IMR-90 (cell line): ENCODE data around the gene HNRNPC. TPM values are rescaled to one million over a fixed set of nuclear protein-coding genes. Genes with fewer than 3 reads are reported as not detected.

Experiments
- ATAC-seq: fragments of 200-7000 bp; cut with Tn5 transposase; 2 replicates; pipeline ENCODE4 v1.9.1; 2020; ENCODE audit warnings: low read depth, mild to moderate bottlenecking, moderate library complexity
- BruUV-seq: library from RNA; stranded (reverse); fragments of 400-500 nt; replicated peaks from 2 replicates; lab custom pipeline; 2021; lab: Mats Ljungman, UMichigan
- CTCF ChIA-PET: fragments of 300-600 bp; formaldehyde crosslinking; extraction: SDS; loops from one replicate; lab custom pipeline; 2021; ENCODE audit warnings: antibody characterized with exemption; lab: Yijun Ruan, JAX
- POLR2A ChIA-PET: fragments of 300-600 bp; sonication (Branson Sonifier 250); formaldehyde crosslinking; loops from one replicate; lab custom pipeline; 2022; ENCODE audit warnings: antibody characterized with exemption; ENCODE audit not compliant: unreplicated experiment; lab: Charles Lee
- DNase-seq: peaks from one replicate; pipeline ENCODE4 v3.0.0; 2013
- H2AFZ ChIP-seq: replicated peaks from 2 replicates; pipeline ENCODE3; 2013; ENCODE audit warnings: low read length, mild to moderate bottlenecking; ENCODE audit not compliant: poor library complexity
- H2AK5ac ChIP-seq: 2 replicates; pipeline ENCODE4 v1.6.1; 2013; ENCODE audit warnings: low read depth, low read length, inconsistent platforms
- H2AK9ac ChIP-seq: replicated peaks from 2 replicates; pipeline ENCODE3; 2013; ENCODE audit warnings: mild to moderate bottlenecking, low read depth, low read length, moderate library complexity; ENCODE audit not compliant: poor library complexity
- H2BK120ac ChIP-seq: 2 replicates; pipeline ENCODE4 v1.6.1; 2013; ENCODE audit warnings: low read depth, low read length, inconsistent platforms
- H2BK15ac ChIP-seq: 3 replicates; pipeline ENCODE4 v1.6.1; 2013; ENCODE audit warnings: low read depth, low read length, inconsistent platforms
- H2BK20ac ChIP-seq: 2 replicates; pipeline ENCODE4 v1.6.1; 2013; ENCODE audit warnings: low read depth, mild to moderate bottlenecking, inconsistent platforms, low read length, moderate library complexity
- H2BK5ac ChIP-seq: 2 replicates; pipeline ENCODE4 v1.6.1; 2013; ENCODE audit warnings: mild to moderate bottlenecking, low read depth, low read length, inconsistent platforms; ENCODE audit not compliant: poor library complexity, severe bottlenecking
- H3K14ac ChIP-seq: replicated peaks from 2 replicates; pipeline ENCODE4 v1.6.1; 2013; ENCODE audit warnings: low read depth, low read length, inconsistent platforms
- H3K18ac ChIP-seq: 2 replicates; pipeline ENCODE4 v1.6.1; 2013; ENCODE audit warnings: low read depth, low read length, control low read depth
- H3K23ac ChIP-seq: 2 replicates; pipeline ENCODE4 v1.6.1; 2013; ENCODE audit warnings: low read depth, low read length, inconsistent platforms
- H3K27ac ChIP-seq: 2 replicates; pipeline ENCODE4 v1.5.1; 2013; ENCODE audit warnings: mild to moderate bottlenecking, control low read depth, low read length; ENCODE audit not compliant: insufficient read depth
- H3K27me3 ChIP-seq: 2 replicates; pipeline ENCODE4 v1.6.1; 2013; ENCODE audit warnings: low read length; ENCODE audit not compliant: control insufficient read depth, insufficient read depth
- H3K36me3 ChIP-seq: 2 replicates; pipeline ENCODE4 v1.6.1; 2013; ENCODE audit warnings: low read length, mixed read lengths; ENCODE audit not compliant: control insufficient read depth, insufficient read depth
- H3K4ac ChIP-seq: 2 replicates; pipeline ENCODE4 v1.6.1; 2013; ENCODE audit warnings: low read depth, low read length, inconsistent platforms
- H3K4me1 ChIP-seq: 2 replicates; pipeline ENCODE4 v1.6.1; 2013; ENCODE audit warnings: low read length, mixed read lengths; ENCODE audit not compliant: control insufficient read depth, insufficient read depth
- H3K4me2 ChIP-seq: 2 replicates; pipeline ENCODE4 v1.6.1; 2013; ENCODE audit warnings: low read depth, mild to moderate bottlenecking, control low read depth, low read length, moderate library complexity
- H3K4me3 ChIP-seq: 2 replicates; pipeline ENCODE4 v1.5.1; 2013; ENCODE audit warnings: low read depth, mild to moderate bottlenecking, control low read depth, low read length, moderate library complexity; ENCODE audit not compliant: insufficient read depth
- H3K56ac ChIP-seq: 2 replicates; pipeline ENCODE4 v1.6.1; 2013; ENCODE audit warnings: low read length, inconsistent platforms; ENCODE audit not compliant: insufficient read depth; ENCODE audit errors: extremely low read depth
- H3K79me1 ChIP-seq, 2 experiments: 2 replicates each; pipeline ENCODE4 v1.6.1; 2013; ENCODE audit warnings: low read length in 2 of 2, inconsistent platforms in 1 of 2, low read depth in 1 of 2
- H3K9ac ChIP-seq: 2 replicates; pipeline ENCODE4 v1.6.1; 2013; ENCODE audit warnings: low read depth, low read length, control low read depth
- H3K9me1 ChIP-seq: 2 replicates; pipeline ENCODE4 v1.6.1; 2013; ENCODE audit warnings: low read length, inconsistent platforms; ENCODE audit not compliant: insufficient read depth
- H3K9me3 ChIP-seq: 2 replicates; pipeline ENCODE4 v1.6.1; 2013; ENCODE audit warnings: low read length; ENCODE audit not compliant: control insufficient read depth, insufficient read depth
- H4K20me1 ChIP-seq: 2 replicates; pipeline ENCODE4 v1.6.1; 2013; ENCODE audit warnings: low read length, inconsistent platforms; ENCODE audit not compliant: insufficient read depth
- H4K5ac ChIP-seq: 2 replicates; pipeline ENCODE4 v1.6.1; 2013; ENCODE audit warnings: mild to moderate bottlenecking, low read depth, low read length, control low read depth
- H4K8ac ChIP-seq, 2 experiments: 2 replicates each; pipeline ENCODE4 v1.6.1; 2013; ENCODE audit warnings: low read depth in 2 of 2, low read length in 2 of 2, control low read depth in 1 of 2, inconsistent platforms in 1 of 2
- H4K91ac ChIP-seq: 2 replicates; pipeline ENCODE4 v1.6.1; 2013; ENCODE audit warnings: low read depth, low read length, inconsistent platforms; ENCODE audit not compliant: insufficient read depth
- BHLHE40 ChIP-seq: fragments of 150-350 bp; IDR thresholded peaks from 2 replicates; pipeline ENCODE4 v1.6.1; 2016; ENCODE audit warnings: mild to moderate bottlenecking, low read depth, low read length
- ELK1 ChIP-seq: fragments of 150-350 bp; IDR thresholded peaks from 2 replicates; pipeline ENCODE4 v1.6.1; 2016; ENCODE audit warnings: low read depth, mild to moderate bottlenecking, low read length, moderate library complexity, borderline replicate concordance
- FOS ChIP-seq: fragments of 150-350 bp; IDR thresholded peaks from 2 replicates; pipeline ENCODE4 v1.6.1; 2016; ENCODE audit warnings: low read depth, low read length
- MAFK ChIP-seq: IDR thresholded peaks from 2 replicates; pipeline ENCODE4 v1.6.1; 2012; ENCODE audit warnings: low read depth, low read length, improper control_type of control experiment
- MXI1 ChIP-seq: IDR thresholded peaks from 2 replicates; pipeline ENCODE4 v1.6.1; 2012; ENCODE audit warnings: low read depth, mild to moderate bottlenecking, low read length, moderate library complexity, borderline replicate concordance
- POLR2A ChIP-seq: IDR thresholded peaks from 2 replicates; pipeline ENCODE4 v1.6.1; 2012; ENCODE audit warnings: mild to moderate bottlenecking, low read depth, low read length
- RAD21 ChIP-seq: IDR thresholded peaks from 2 replicates; pipeline ENCODE4 v1.6.1; 2012; ENCODE audit warnings: low read length, improper control_type of control experiment
- RCOR1 ChIP-seq: IDR thresholded peaks from 2 replicates; pipeline ENCODE4 v1.6.1; 2012; ENCODE audit warnings: mild to moderate bottlenecking, low read length, improper control_type of control experiment; ENCODE audit not compliant: insufficient replicate concordance
- RFX5 ChIP-seq: IDR thresholded peaks from 2 replicates; pipeline ENCODE4 v1.8.0; 2012; ENCODE audit warnings: low read depth, mild to moderate bottlenecking, low read length, moderate library complexity
- SMC3 ChIP-seq: fragments of 150-350 bp; IDR thresholded peaks from 2 replicates; pipeline ENCODE4 v1.6.1; 2016; ENCODE audit warnings: low read depth, mild to moderate bottlenecking, antibody characterized with exemption, low read length, moderate library complexity
- USF2 ChIP-seq: fragments of 150-350 bp; IDR thresholded peaks from 2 replicates; pipeline ENCODE4 v1.6.1; 2017; ENCODE audit warnings: mild to moderate bottlenecking, antibody characterized with exemption, low read length, low read depth
- dilution Hi-C: fragments of 300-500 bp; cut with HindIII; formaldehyde crosslinking; loops from one replicate; pipeline ENCODE4 v1.14.3; 2018; ENCODE audit warnings: low sequenced_read_pairs; ENCODE audit not compliant: unreplicated experiment
- in situ Hi-C: fragments of 300-500 bp; cut with MboI; formaldehyde crosslinking; loops from 3 replicates; pipeline ENCODE4 v1.14.3; 2019; ENCODE audit warnings: low sequenced_read_pairs, inconsistent platforms, mixed read lengths
- intact Hi-C: fragments of 100-400 bp; cut with micrococcal nuclease; formaldehyde crosslinking; loops from 2 replicates; pipeline ENCODE4 v1.10.0; 2022
- polyA plus RNA-seq, 3 experiments: library from polyadenylated mRNA; depleted of rRNA; stranded (reverse); fragments of >200 nt; gene quantifications; 2 replicates each; pipeline ENCODE4 v1.2.3, GENCODE V29; 2012; ENCODE audit warnings: low replicate concordance in 1 of 3
- total RNA-seq: library from RNA; depleted of rRNA; stranded (reverse); fragments of >200 nt; gene quantifications from 2 replicates; pipeline ENCODE4 v1.2.3, GENCODE V29; 2012

The HNRNPC gene
- total and polyA plus RNA-seq, 2 of the 4 experiments (the other 2 are of a cell fraction): 308 to 615 TPM

- in situ Hi-C loops (no loop called here), intact Hi-C loops (no loop called here), dilution Hi-C loops (no loop called here)
- Histone ChIP-seq H3K23ac (no peak overlapping the region), H3K27ac (no peak overlapping the region), H3K9me1 (no peaks in the 10 kb centered on the region), H4K91ac (no peak overlapping the region), H2AK9ac (no peak overlapping the region), H3K79me1 (no peaks in the 10 kb centered on the region), H3K9me3 (peaks cover 3% of the 10 kb centered on the region; the same call in 1 of the 2 replicates), H3K36me3 (no peaks in the 10 kb centered on the region), H2AK5ac (no peak overlapping the region), H3K14ac (no peak overlapping the region), H4K5ac (no peak overlapping the region), H2BK20ac (no peak overlapping the region), H3K4ac (no peak overlapping the region), H2BK15ac (no peak overlapping the region), H3K4me1 (no peaks in the 10 kb centered on the region), H4K8ac (no peak overlapping the region), H3K56ac (no peak overlapping the region), H3K27me3 (no peaks in the 10 kb centered on the region; the same call in 1 of the 2 replicates), H2AFZ (no peak overlapping the region), H2BK5ac (no peak overlapping the region), H3K9ac (no peak overlapping the region), H3K4me3 (no peak overlapping the region), H3K18ac (no peak overlapping the region), H3K4me2 (no peak overlapping the region), H4K20me1 (no peaks in the 10 kb centered on the region), H2BK120ac (no peak overlapping the region)
- no peak for ATAC-seq
- no TSS peak for BruUV-seq
- ChIA-PET POLR2A (no interaction called here), CTCF (no interaction called here)
- DNase-seq: no peak
- TF ChIP-seq BHLHE40 (no peak), MXI1 (no peak), ELK1 (no peak), POLR2A (no peak), SMC3 (no peak), RCOR1 (no peak), RFX5 (no peak), RAD21 (no peak), USF2 (no peak), MAFK (no peak), FOS (no peak)
These were observed 74.6 kb downstream of the HNRNPC start for GRCh38 chr14:21194597-21194996.
